Measurements from ENCODE around the gene BCL2L12. TPM values are rescaled to one million over a fixed set of nuclear protein-coding genes. Genes with fewer than 3 reads are reported as not detected.

The BCL2L12 gene
- total and polyA plus RNA-seq, 2 of the 13 experiments (the other 11 are each of a cell fraction or from before 2014, with no cell fraction given): 26.8 to 40.8 TPM

- TF ChIP-seq, protein P1, sequence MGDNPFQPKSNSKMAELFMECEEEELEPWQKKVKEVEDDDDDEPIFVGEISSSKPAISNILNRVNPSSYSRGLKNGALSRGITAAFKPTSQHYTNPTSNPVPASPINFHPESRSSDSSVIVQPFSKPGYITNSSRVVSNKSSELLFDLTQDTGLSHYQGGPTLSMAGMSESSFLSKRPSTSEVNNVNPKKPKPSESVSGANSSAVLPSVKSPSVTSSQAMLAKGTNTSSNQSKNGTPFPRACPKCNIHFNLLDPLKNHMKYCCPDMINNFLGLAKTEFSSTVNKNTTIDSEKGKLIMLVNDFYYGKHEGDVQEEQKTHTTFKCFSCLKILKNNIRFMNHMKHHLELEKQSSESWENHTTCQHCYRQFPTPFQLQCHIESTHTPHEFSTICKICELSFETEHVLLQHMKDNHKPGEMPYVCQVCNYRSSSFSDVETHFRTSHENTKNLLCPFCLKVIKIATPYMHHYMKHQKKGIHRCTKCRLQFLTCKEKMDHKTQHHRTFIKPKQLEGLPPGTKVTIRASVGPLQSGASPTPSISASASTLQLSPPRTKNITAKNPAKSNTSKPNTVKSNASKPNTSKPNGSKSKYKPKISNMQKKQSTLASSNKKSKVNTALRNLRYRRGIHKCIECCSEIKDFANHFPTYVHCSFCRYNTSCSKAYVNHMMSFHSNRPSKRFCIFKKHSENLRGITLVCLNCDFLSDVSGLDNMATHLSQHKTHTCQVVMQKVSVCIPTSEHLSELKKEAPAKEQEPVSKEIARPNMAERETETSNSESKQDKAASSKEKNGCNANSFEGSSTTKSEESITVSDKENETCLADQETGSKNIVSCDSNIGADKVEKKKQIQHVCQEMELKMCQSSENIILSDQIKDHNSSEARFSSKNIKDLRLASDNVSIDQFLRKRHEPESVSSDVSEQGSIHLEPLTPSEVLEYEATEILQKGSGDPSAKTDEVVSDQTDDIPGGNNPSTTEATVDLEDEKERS (CRISPR knock-in tag; IDR thresholded peaks at IDR 0.05): no peak
- TF ChIP-seq ZNF629 (CRISPR knock-in tag; conservative IDR thresholded peaks at IDR 0.05) (no peak), RAD51 (IDR thresholded peaks at IDR 0.05; ENCODE audit: borderline replicate concordance) (no peak), ARHGAP35 (CRISPR knock-in tag; IDR thresholded peaks at IDR 0.05; ENCODE audit: borderline replicate concordance) (no peak), ARID2 (CRISPR knock-in tag; IDR thresholded peaks at IDR 0.05; ENCODE audit: borderline replicate concordance) (no peak), DBP (CRISPR knock-in tag; IDR thresholded peaks at IDR 0.05; ENCODE audit: not compliant biosample characterization) (no peak), ZNF563 (CRISPR knock-in tag; IDR thresholded peaks at IDR 0.05) (no peak), THAP11 (CRISPR knock-in tag; IDR thresholded peaks at IDR 0.05) (no peak), EHMT2 (IDR thresholded peaks at IDR 0.05; ENCODE audit: borderline replicate concordance, low read depth, low read length) (no peak)
- TF ChIP-seq, protein P2, sequence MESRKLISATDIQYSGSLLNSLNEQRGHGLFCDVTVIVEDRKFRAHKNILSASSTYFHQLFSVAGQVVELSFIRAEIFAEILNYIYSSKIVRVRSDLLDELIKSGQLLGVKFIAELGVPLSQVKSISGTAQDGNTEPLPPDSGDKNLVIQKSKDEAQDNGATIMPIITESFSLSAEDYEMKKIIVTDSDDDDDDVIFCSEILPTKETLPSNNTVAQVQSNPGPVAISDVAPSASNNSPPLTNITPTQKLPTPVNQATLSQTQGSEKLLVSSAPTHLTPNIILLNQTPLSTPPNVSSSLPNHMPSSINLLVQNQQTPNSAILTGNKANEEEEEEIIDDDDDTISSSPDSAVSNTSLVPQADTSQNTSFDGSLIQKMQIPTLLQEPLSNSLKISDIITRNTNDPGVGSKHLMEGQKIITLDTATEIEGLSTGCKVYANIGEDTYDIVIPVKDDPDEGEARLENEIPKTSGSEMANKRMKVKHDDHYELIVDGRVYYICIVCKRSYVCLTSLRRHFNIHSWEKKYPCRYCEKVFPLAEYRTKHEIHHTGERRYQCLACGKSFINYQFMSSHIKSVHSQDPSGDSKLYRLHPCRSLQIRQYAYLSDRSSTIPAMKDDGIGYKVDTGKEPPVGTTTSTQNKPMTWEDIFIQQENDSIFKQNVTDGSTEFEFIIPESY (CRISPR knock-in tag; IDR thresholded peaks at IDR 0.05): 0 out of 2 replicates have a peak, but pooled peaks have one; percentile 9
Observed at GRCh38 chr19:49657493-49658138, 8.1 kb upstream of the BCL2L12 start (continued).

Measured in HepG2 (cell line).